ENCODE results near the gene RAN.
A peak's percentile ranks its signal among the peaks of the same experiment; 100 is the strongest.
"Not testable (repeated sequence)": the region's sequence is repeated elsewhere in the genome, so short reads cannot be mapped to it uniquely, and the experiment has no call there.

The RAN gene

DNA sequence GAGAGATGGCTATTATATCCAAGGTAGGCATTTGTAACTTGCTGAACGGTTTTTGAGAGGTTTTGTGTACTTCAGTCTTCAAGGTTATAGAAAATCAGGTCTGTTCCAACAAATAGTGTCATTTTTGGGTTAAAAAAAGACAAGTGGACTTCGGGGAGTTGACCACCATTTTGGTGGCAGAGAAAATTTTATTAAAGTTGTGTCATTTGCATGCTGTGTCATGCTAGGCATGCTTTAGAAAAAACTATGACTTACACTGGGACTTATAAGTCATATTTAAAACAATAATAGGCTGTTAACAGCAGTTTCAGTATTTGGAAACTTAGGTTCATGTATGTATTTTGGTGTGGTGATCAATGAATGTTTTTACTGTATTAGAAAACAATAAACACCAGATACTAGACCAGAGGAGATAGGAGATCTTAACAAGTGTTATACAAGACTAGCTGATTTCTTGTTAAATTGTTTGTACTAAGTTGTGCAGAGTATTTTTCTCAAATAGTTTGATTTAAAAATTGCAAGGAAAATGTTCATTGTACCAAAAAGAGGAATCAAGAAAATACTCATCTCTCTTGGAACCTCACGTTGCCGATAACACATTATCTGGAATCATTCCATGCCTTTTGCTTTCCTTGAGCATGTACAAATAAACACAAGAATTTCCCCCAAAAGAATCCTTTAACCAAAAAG is 1.4 kb downstream of the RAN start:
- Histone ChIP-seq H3K4me3 (ENCODE audit: low read length) (peak overlapping the region; percentile 96), H3K27ac (ENCODE audit: low read depth, low read length) (peak overlapping the region; percentile 86), H3K4me1 (ENCODE audit: insufficient read depth, low read length) (peaks cover 22% of the 10 kb centered on the region), H3K36me3 (ENCODE audit: insufficient read depth, low read length) (peaks cover 51% of the 10 kb centered on the region), H3K9ac (ENCODE audit: low read depth, low read length) (peak overlapping the region; percentile 99), H3K9me3 (ENCODE audit: insufficient read depth, low read depth, low read length) (no peaks in the 10 kb centered on the region), H3K27me3 (ENCODE audit: insufficient read depth, low read length) (no peaks in the 10 kb centered on the region)
- 56% methylated on average over 4 of the region's 4 CpGs for WGBS

DNA sequence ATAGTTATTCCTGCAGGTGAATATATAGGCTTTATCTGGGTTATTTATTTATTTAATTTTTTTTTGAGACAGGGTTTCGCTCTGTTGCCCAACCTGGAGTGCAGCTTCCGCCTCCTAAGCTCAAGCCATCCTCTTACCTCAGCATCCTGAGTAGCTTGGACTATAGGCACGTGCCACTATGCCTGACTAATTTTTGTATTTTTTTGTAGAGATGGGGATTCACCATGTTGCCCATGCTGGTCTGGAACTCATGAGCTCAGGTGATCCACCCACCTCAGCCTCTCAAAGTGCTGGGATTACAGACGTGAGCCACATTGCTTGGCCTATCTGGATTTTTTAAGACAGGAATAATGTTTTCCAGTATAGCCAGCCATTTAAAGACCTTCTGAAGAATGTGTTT is 2.0 kb downstream of the RAN start:
- Histone ChIP-seq H3K9ac (ENCODE audit: low read depth, low read length) (peak overlapping the region; percentile 99; the same call in 1 of the 2 replicates), H3K36me3 (ENCODE audit: insufficient read depth, low read length) (peaks cover 51% of the 10 kb centered on the region), H3K4me3 (ENCODE audit: low read length) (peak overlapping the region; percentile 96), H3K27ac (ENCODE audit: low read depth, low read length) (no peak overlapping the region), H3K4me1 (ENCODE audit: insufficient read depth, low read length) (peaks cover 22% of the 10 kb centered on the region), H3K27me3 (ENCODE audit: insufficient read depth, low read length) (no peaks in the 10 kb centered on the region), H3K9me3 (ENCODE audit: insufficient read depth, low read depth, low read length) (no peaks in the 10 kb centered on the region)
- 91% methylated on average over 4 of the region's 4 CpGs for WGBS

DNA sequence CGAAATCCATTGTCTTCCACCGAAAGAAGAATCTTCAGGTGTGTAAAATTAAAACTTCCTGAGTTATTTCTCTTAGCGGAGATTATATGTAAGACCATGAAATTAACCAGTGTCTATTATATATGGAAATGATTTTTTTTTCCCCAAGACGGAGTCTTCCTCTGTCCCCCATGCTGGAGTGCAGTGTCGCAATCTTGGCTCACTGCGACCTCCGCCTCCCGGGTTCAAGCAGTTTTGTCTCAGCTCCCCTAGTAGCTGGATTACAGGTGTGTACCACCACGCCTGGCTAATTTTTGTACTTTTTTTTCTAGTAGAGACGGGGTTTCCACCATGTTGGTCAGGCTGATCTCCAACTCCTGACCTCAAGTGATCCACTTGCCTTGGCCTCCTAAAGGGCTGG is 2.8 kb downstream of the RAN start:
- H3K27ac ChIP-seq (ENCODE audit: low read depth, low read length), result no peak overlapping the region
- peaks cover 22% of the 10 kb centered on the region for H3K4me1 ChIP-seq (ENCODE audit: insufficient read depth, low read length)
- peak overlapping the region; percentile 96; the same call in 1 of the 2 replicates for H3K4me3 ChIP-seq (ENCODE audit: low read length)
- no peak overlapping the region for H3K9ac ChIP-seq (ENCODE audit: low read depth, low read length)
- 95% methylated on average over 9 of the region's 10 CpGs for WGBS
- H3K36me3 ChIP-seq (ENCODE audit: insufficient read depth, low read length), result peaks cover 51% of the 10 kb centered on the region
- no peaks in the 10 kb centered on the region for H3K9me3 ChIP-seq (ENCODE audit: insufficient read depth, low read depth, low read length)
- no peaks in the 10 kb centered on the region for H3K27me3 ChIP-seq (ENCODE audit: insufficient read depth, low read length)

DNA sequence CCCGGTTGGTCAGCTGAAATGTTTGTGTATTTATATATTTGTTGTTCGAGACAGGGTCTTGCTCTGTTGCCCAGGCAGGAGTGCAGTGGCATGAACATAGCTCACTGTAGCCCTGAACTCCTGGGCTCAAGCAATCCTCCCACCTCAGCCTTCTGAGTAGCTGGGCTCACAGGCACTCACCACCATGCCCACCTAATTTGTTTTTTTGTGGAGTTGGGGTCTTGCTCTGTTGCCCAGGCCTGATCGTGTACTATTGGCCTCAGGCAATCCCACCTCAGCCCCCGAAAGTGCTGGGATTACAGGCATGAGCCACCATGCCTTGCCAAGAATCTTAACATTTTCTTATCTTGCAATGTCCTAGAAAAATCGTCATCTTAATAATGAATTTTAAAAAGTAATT is 3.3 kb downstream of the RAN start:
- no peak overlapping the region for H3K9ac ChIP-seq (ENCODE audit: low read depth, low read length)
- H3K27ac ChIP-seq (ENCODE audit: low read depth, low read length), result no peak overlapping the region
- peaks cover 22% of the 10 kb centered on the region for H3K4me1 ChIP-seq (ENCODE audit: insufficient read depth, low read length)
- peaks cover 51% of the 10 kb centered on the region for H3K36me3 ChIP-seq (ENCODE audit: insufficient read depth, low read length)
- H3K9me3 ChIP-seq (ENCODE audit: insufficient read depth, low read depth, low read length), result no peaks in the 10 kb centered on the region
- H3K27me3 ChIP-seq (ENCODE audit: insufficient read depth, low read length), result no peaks in the 10 kb centered on the region
- WGBS, result 96% methylated on average over 5 of the region's 5 CpGs
- no peak overlapping the region for H3K4me3 ChIP-seq (ENCODE audit: low read length)

DNA sequence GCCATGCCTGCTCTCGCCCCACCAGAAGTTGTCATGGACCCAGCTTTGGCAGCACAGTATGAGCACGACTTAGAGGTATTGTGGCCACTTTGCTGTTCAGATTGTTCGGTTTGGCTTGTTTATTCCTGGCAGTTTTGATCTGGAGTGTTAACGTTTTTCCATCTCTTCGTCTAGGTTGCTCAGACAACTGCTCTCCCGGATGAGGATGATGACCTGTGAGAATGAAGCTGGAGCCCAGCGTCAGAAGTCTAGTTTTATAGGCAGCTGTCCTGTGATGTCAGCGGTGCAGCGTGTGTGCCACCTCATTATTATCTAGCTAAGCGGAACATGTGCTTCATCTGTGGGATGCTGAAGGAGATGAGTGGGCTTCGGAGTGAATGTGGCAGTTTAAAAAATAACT is 3.8 kb downstream of the RAN start:
- WGBS, result 86% methylated on average over 11 of the region's 11 CpGs
- H3K36me3 ChIP-seq (ENCODE audit: insufficient read depth, low read length), result peaks cover 51% of the 10 kb centered on the region
- H3K4me3 ChIP-seq (ENCODE audit: low read length), result not testable (repeated sequence)

DNA sequence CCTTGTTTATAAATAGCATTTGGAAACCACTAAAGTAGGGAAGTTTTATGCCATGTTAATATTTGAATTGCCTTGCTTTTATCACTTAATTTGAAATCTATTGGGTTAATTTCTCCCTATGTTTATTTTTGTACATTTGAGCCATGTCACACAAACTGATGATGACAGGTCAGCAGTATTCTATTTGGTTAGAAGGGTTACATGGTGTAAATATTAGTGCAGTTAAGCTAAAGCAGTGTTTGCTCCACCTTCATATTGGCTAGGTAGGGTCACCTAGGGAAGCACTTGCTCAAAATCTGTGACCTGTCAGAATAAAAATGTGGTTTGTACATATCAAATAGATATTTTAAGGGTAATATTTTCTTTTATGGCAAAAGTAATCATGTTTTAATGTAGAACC is 4.4 kb downstream of the RAN start:
- peaks cover 14% of the 10 kb centered on the region for H3K4me1 ChIP-seq (ENCODE audit: insufficient read depth, low read length)
- peaks cover 51% of the 10 kb centered on the region for H3K36me3 ChIP-seq (ENCODE audit: insufficient read depth, low read length)

More for the DNA sequence above, 3.8 kb downstream of the RAN start:
- peaks cover 20% of the 10 kb centered on the region for H3K4me1 ChIP-seq (ENCODE audit: insufficient read depth, low read length)
- not testable (repeated sequence) for H3K27me3 ChIP-seq (ENCODE audit: insufficient read depth, low read length); H3K9ac ChIP-seq (ENCODE audit: low read depth, low read length); H3K9me3 ChIP-seq (ENCODE audit: insufficient read depth, low read depth, low read length); H3K27ac ChIP-seq (ENCODE audit: low read depth, low read length)

DNA sequence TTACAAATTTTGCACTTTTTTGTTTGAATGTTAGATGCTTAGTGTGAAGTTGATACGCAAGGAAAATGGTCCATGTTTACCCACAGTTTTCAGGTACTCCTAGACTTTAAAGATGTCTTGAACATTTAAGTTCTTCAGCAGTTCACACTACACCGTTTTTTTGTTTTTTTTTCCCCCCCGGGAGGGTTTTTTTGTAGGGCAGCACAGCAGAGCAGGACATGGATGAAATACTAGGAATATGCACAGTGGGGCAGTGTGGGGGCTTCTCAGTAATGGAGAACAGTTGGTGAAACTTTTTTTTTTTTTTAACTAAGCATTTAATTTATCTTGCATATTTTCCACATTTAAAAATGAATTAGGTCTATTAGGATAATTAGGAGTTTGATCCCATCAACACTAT is 4.9 kb downstream of the RAN start:
- Histone ChIP-seq H3K27me3 (ENCODE audit: insufficient read depth, low read length) (no peaks in the 10 kb centered on the region), H3K9me3 (ENCODE audit: insufficient read depth, low read depth, low read length) (no peaks in the 10 kb centered on the region), H3K36me3 (ENCODE audit: insufficient read depth, low read length) (peaks cover 51% of the 10 kb centered on the region), H3K9ac (ENCODE audit: low read depth, low read length) (no peak overlapping the region), H3K4me1 (ENCODE audit: insufficient read depth, low read length) (peaks cover 13% of the 10 kb centered on the region), H3K4me3 (ENCODE audit: low read length) (no peak overlapping the region), H3K27ac (ENCODE audit: low read depth, low read length) (no peak overlapping the region; the same call in 1 of the 2 replicates)
- 91% methylated on average over 3 of the region's 3 CpGs for WGBS

More for the DNA sequence above, 4.4 kb downstream of the RAN start:
- no peak overlapping the region for H3K9ac ChIP-seq (ENCODE audit: low read depth, low read length)
- no peaks in the 10 kb centered on the region for H3K9me3 ChIP-seq (ENCODE audit: insufficient read depth, low read depth, low read length)
- H3K27ac ChIP-seq (ENCODE audit: low read depth, low read length), result no peak overlapping the region
- H3K27me3 ChIP-seq (ENCODE audit: insufficient read depth, low read length), result no peaks in the 10 kb centered on the region
- H3K4me3 ChIP-seq (ENCODE audit: low read length), result no peak overlapping the region

DNA sequence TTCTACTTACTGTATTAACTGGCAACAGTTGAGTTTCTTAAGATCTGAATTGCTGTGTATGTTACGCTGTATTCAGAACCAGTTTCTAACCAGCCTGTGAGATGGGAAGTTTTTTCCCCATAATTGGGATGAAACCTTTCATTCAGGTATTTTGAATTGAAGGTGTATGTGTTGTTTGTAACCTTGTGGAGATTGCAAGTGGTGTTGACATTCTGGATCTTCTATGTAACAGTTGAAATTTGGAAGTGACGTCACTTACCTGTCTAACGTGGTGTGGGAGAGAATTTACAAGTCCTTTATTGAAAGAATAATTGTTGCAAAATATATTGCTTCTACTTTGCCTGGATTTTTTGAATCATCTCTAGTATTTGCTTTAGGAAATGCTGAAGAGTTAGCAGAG is 5.5 kb downstream of the RAN start:
- Histone ChIP-seq H3K36me3 (ENCODE audit: insufficient read depth, low read length) (peaks cover 51% of the 10 kb centered on the region), H3K4me3 (ENCODE audit: low read length) (no peak overlapping the region), H3K27ac (ENCODE audit: low read depth, low read length) (no peak overlapping the region; the same call in 1 of the 2 replicates), H3K9me3 (ENCODE audit: insufficient read depth, low read depth, low read length) (no peaks in the 10 kb centered on the region), H3K9ac (ENCODE audit: low read depth, low read length) (no peak overlapping the region), H3K4me1 (ENCODE audit: insufficient read depth, low read length) (peaks cover 13% of the 10 kb centered on the region), H3K27me3 (ENCODE audit: insufficient read depth, low read length) (no peaks in the 10 kb centered on the region)
- 94% methylated on average over 3 of the region's 3 CpGs for WGBS

DNA sequence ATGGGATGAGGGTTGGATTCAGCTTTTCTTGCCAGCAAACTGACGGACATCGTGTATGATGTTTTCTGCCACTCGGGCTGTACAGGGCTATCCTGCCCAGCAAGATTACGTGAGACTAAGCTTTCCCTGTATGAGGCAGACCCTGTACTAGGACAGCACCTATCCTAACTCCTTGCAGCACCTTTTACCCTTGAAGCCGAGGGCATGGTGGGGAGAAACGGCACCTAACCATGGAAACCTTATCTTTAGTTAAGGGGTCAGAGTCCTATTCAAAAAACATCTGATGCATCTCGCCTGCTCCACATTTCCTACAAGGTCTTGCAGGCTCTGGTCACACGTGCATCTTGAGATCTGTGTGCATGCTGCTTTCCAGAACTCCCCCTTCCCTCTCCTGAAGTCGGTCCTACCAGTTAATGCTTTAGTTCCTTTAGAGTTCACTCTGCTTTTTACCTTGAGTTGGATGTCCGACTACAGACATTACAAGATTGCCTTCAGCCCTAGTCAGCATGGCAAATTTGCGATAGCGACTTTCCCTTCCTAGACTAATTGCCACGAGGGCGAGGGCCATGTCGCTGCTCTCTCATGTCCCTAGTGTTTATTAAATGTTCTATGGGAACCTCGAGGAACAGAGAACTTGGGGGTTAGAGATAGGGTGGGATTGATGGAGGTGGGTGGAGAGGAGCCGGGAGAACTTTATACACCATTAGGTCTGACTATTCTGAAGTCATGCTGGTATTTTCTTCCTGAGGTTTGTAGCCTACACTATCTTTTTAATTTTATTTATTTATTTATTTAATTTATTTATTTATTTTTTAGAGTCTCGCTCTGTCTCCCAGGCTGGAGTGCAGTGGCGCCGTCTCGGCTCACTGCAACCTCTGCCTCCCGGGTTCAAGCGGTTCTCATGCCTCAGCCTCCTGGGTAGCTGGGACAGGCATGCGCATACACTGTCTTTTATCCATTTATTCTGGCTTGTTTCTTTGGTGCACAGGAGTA is 6.6 kb downstream of the RAN start:
- Histone ChIP-seq H3K9me3 (ENCODE audit: insufficient read depth, low read depth, low read length) (no peaks in the 10 kb centered on the region), H3K4me1 (ENCODE audit: insufficient read depth, low read length) (peaks cover 8% of the 10 kb centered on the region), H3K27ac (ENCODE audit: low read depth, low read length) (peak overlapping the region; percentile 4; the same call in 1 of the 2 replicates), H3K9ac (ENCODE audit: low read depth, low read length) (no peak overlapping the region), H3K27me3 (ENCODE audit: insufficient read depth, low read length) (no peaks in the 10 kb centered on the region), H3K4me3 (ENCODE audit: low read length) (no peak overlapping the region), H3K36me3 (ENCODE audit: insufficient read depth, low read length) (peaks cover 41% of the 10 kb centered on the region)
- 82% methylated on average over 23 of the region's 24 CpGs for WGBS

DNA sequence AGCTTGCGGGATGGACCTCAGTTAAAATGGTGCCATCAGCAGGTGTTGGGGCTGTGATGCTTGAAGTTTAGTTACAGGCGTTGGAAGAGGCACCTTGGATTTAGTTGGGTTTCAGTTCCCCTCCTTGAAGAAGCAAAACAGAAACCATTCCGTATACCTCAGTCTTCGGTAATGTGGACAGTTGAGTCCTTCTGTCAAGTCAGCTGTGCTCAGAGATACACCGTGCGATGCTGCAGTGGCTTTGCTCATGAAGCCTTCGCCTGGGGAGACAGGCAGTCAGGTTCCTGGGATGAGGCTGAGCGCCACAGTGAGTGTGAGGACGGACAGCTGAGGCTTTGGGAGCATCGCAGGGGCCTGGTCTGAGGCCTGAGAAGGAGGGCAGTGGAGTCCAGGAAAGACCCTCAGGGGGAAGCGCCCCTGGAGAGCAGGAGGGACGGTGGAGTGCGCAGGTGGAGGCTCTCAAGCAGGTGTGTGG is 7.4 kb downstream of the RAN start:
- Histone ChIP-seq H3K27ac (ENCODE audit: low read depth, low read length) (no peak overlapping the region; the same call in 1 of the 2 replicates), H3K4me1 (ENCODE audit: insufficient read depth, low read length) (no peaks in the 10 kb centered on the region; the same call in 1 of the 2 replicates)
- WGBS, result 86% methylated on average over 13 of the region's 13 CpGs

DNA sequence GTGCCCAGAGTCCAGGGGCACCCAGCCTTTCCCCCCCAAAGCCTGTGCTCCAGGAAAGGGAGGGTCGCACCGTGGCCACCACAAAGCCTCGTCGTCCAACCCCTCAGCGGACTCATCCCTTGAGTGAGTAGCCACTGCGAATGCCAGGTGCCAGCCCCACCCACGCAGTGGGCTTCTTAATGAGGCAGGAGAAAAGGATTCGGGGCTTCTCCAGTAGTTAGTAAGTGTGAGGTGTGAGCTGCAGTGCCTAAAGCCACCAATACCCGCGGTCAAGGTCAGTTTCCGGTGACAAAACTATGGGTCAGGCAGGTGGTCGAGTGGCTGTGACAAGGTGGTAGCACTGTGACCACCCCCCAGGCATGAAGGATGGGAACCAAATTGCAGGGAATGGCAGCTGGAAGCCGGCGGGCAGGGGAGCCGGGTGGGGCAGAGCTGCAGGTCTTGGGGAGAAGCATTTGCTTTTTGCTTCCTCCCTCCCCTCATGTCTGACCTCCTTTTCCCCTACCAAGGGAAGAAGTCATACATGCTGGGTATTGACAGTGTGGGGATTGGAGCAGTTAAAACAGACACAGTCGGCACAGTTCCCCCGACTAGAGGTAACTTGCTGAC is 8.0 kb downstream of the RAN start:
- peaks cover 27% of the 10 kb centered on the region for H3K36me3 ChIP-seq (ENCODE audit: insufficient read depth, low read length)
- 80% methylated on average over 17 of the region's 17 CpGs for WGBS
- no peak overlapping the region for H3K4me3 ChIP-seq (ENCODE audit: low read length)
- no peaks in the 10 kb centered on the region for H3K27me3 ChIP-seq (ENCODE audit: insufficient read depth, low read length)
- H3K27ac ChIP-seq (ENCODE audit: low read depth, low read length), result no peak overlapping the region
- no peaks in the 10 kb centered on the region for H3K4me1 ChIP-seq (ENCODE audit: insufficient read depth, low read length)
- no peaks in the 10 kb centered on the region for H3K9me3 ChIP-seq (ENCODE audit: insufficient read depth, low read depth, low read length)
- no peak overlapping the region for H3K9ac ChIP-seq (ENCODE audit: low read depth, low read length)

More for the DNA sequence above, 7.4 kb downstream of the RAN start:
- Histone ChIP-seq H3K36me3 (ENCODE audit: insufficient read depth, low read length) (peaks cover 33% of the 10 kb centered on the region), H3K4me3 (ENCODE audit: low read length) (no peak overlapping the region), H3K9me3 (ENCODE audit: insufficient read depth, low read depth, low read length) (no peaks in the 10 kb centered on the region), H3K27me3 (ENCODE audit: insufficient read depth, low read length) (no peaks in the 10 kb centered on the region), H3K9ac (ENCODE audit: low read depth, low read length) (no peak overlapping the region)
